GM12878 (cell line): ENCODE results near the gene CANT1. TPM values are rescaled to one million over a fixed set of nuclear protein-coding genes. Genes with fewer than 3 reads are reported as not detected.

Experiments used
- ATAC-seq: fragments of 200-7000 bp; cut with Tn5 transposase; 3 replicates; pipeline ENCODE4 v1.9.1; 2020; ENCODE audit warnings: mild to moderate bottlenecking, moderate library complexity
- BruUV-seq: library from RNA; stranded (reverse); fragments of 400-500 nt; replicated peaks from 2 replicates; lab custom pipeline; 2021; lab: Mats Ljungman, UMichigan
- CTCF ChIA-PET: fragments of 300-600 bp; sonication (Branson Sonifier 250); formaldehyde crosslinking; extraction: SDS; loops from one replicate; lab custom pipeline; 2021; ENCODE audit warnings: inconsistent platforms; lab: Yijun Ruan, JAX
- POLR2A ChIA-PET: fragments of 350-600 bp; formaldehyde crosslinking; extraction: SDS; loops from one replicate; lab custom pipeline; 2021; ENCODE audit warnings: inconsistent platforms; lab: Charles Lee
- RAD21 ChIA-PET: fragments of 300-600 bp; sonication (Branson Sonifier 250); formaldehyde crosslinking; loops from one replicate; lab custom pipeline; 2023; ENCODE audit warnings: antibody characterized with exemption; ENCODE audit not compliant: unreplicated experiment; lab: Charles Lee
- SMC1A ChIA-PET: fragments of 300-600 bp; sonication (Branson Sonifier 250); formaldehyde crosslinking; loops from one replicate; lab custom pipeline; 2023; ENCODE audit not compliant: unreplicated experiment, uncharacterized antibody; lab: Charles Lee
- DNase-seq: peaks from one replicate; pipeline ENCODE4 v3.0.0-alpha.2; 2011; ENCODE audit warnings: low read depth, low spot score
- FAIRE-seq: peaks from 3 replicates; lab custom pipeline; 2011; peaks lifted over from hg19 to GRCh38; lab: Jason Lieb, UNC
- H2AFZ ChIP-seq: 2 replicates; pipeline ENCODE4 v1.6.0; 2011; ENCODE audit warnings: low read depth, low read length, control low read depth; ENCODE audit not compliant: control insufficient read depth
- H3K27ac ChIP-seq: 2 replicates; pipeline ENCODE4 v1.5.1; 2011; ENCODE audit warnings: control low read depth; ENCODE audit not compliant: control insufficient read depth, insufficient read depth
- H3K27me3 ChIP-seq, 2 experiments: replicated peaks in 1 of 2; 2 replicates each; pipeline versions ENCODE4 v1.6.0 to v1.6.1; 2011; ENCODE audit warnings: low read length in 1 of 2; ENCODE audit not compliant: control insufficient read depth in 2 of 2, insufficient read depth in 2 of 2
- H3K36me3 ChIP-seq, 2 experiments: 2 replicates each; pipeline ENCODE4 v1.5.1; 2011; ENCODE audit warnings: low read length in 1 of 2; ENCODE audit not compliant: control insufficient read depth in 2 of 2, insufficient read depth in 2 of 2
- H3K4me1 ChIP-seq: 2 replicates; pipeline ENCODE4 v1.6.1; 2011; ENCODE audit warnings: mild to moderate bottlenecking, low read length, moderate library complexity, mixed read lengths; ENCODE audit not compliant: control insufficient read depth, insufficient read depth
- H3K4me2 ChIP-seq: 2 replicates; pipeline ENCODE4 v1.6.0; 2011; ENCODE audit warnings: control low read depth; ENCODE audit not compliant: control insufficient read depth, insufficient read depth
- H3K4me3 ChIP-seq: fragments of 200-600 bp; sonication (generic); 2 replicates; pipeline ENCODE4 v1.5.1; 2016
- H3K79me2 ChIP-seq: 2 replicates; pipeline ENCODE4 v1.6.0; 2011; ENCODE audit warnings: low read length; ENCODE audit not compliant: control insufficient read depth, insufficient read depth
- H3K9ac ChIP-seq: 2 replicates; pipeline ENCODE4 v1.8.0; 2011; ENCODE audit warnings: low read length, control low read depth, mixed read lengths; ENCODE audit not compliant: control insufficient read depth, insufficient read depth
- H3K9me3 ChIP-seq: replicated peaks from 3 replicates; pipeline ENCODE4 v1.5.1; 2011; ENCODE audit warnings: mild to moderate bottlenecking, low read length; ENCODE audit not compliant: control insufficient read depth, insufficient read depth
- H4K20me1 ChIP-seq: 2 replicates; pipeline ENCODE4 v1.6.0; 2011; ENCODE audit not compliant: control insufficient read depth, insufficient read depth
- CREB1 ChIP-seq: IDR thresholded peaks from 2 replicates; pipeline ENCODE4 v1.6.1; 2012; ENCODE audit warnings: low read depth, mild to moderate bottlenecking, inconsistent platforms
- IRF4 ChIP-seq: IDR thresholded peaks from 2 replicates; pipeline ENCODE4 v1.6.1; 2011; ENCODE audit warnings: low read depth, low read length
- ZBTB33 ChIP-seq: fragments of 450-650 bp; IDR thresholded peaks from 2 replicates; pipeline ENCODE4 v1.6.1; 2017; ENCODE audit warnings: mild to moderate bottlenecking
- WGBS: methylation state at CpG from one replicate; pipeline ENCODE4 v1.1.6; 2016; ENCODE audit warnings: low lambda C conversion rate; ENCODE audit not compliant: insufficient replicate concordance, insufficient coverage; ENCODE audit errors: missing lambda C conversion rate; 5-methylcytosine and 5-hydroxymethylcytosine counted together
- in situ Hi-C: fragments of 300-500 bp; cut with MboI; formaldehyde crosslinking; loops from 9 replicates; pipeline ENCODE4 v1.14.3; 2018; ENCODE audit warnings: mixed read lengths
- intact Hi-C: fragments of 100-400 bp; cut with micrococcal nuclease; formaldehyde crosslinking; loops from one replicate; pipeline ENCODE4 v1.14.2; 2022; ENCODE audit not compliant: unreplicated experiment
- polyA plus RNA-seq, 11 experiments: library from polyadenylated mRNA; depleted of rRNA in 4 of 11; unstranded in 6 of 11; stranded (reverse) in 5 of 11; fragments of >200 nt; fragmentation: Nextera tagmentation in 4 of 11; fragmentation: Illumina TruSeq in 1 of 11; extraction: Ambion mirVana in 4 of 11; extraction: Trizol in 1 of 11; gene quantifications; 1 replicate in 1 of 11; 2 replicates in 10 of 11; pipeline versions ENCODE4 v1.2.1 to v1.2.3, GENCODE V29; 2011 to 2016; ENCODE audit warnings: inconsistent platforms in 2 of 11, missing spikeins in 2 of 11, low read depth in 1 of 11
- total RNA-seq, 4 experiments: library from RNA; depleted of rRNA in 3 of 4; stranded (reverse); fragments of >200 nt in 3 of 4; fragmentation: Illumina TruSeq in 1 of 4; extraction: Trizol in 1 of 4; gene quantifications; 2 replicates each; pipeline versions ENCODE4 v1.2.1 to v1.2.3, GENCODE V29; 2013 to 2021
- TF ChIP-seq, protein P1 (sequence below): fragments of 450-650 bp; IDR thresholded peaks from 2 replicates; pipeline ENCODE4 v1.6.1; 2017; ENCODE audit warnings: mild to moderate bottlenecking, low read depth, inconsistent platforms; ENCODE audit not compliant: poor library complexity, severe bottlenecking
- TF ChIP-seq, protein P2 (sequence below): fragments of 450-650 bp; IDR thresholded peaks from 2 replicates; pipeline ENCODE4 v1.6.1; 2017; ENCODE audit warnings: mild to moderate bottlenecking, moderate library complexity

Gene CANT1
- total and polyA plus RNA-seq, 10 of the 15 experiments (the other 5 are each of a cell fraction or from before 2014, with no cell fraction given) = 2.2 to 59.2 (median 20.2) TPM

DNA sequence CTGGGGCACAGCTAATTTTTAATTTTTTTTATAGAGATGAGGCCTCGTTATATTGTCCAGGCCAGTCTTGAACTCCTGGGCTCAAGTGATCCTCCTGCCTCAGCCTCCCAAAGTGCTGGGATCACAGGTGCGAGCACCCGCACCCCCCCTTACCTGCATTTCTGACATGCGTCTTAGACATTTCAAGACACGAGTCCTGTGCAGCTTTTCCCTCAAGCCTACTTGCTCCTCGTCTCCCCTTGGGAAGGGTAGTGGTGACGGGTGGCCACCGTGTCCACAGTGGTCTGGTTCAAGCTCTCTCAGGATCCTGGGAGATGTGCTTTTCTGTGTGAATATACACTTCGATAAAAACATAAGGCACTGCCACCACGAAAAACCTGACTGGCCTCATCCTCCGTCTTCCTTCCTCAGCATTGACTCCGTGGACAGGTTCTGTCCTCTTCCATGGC, 9.6 kb downstream of the CANT1 start:
- intact Hi-C loops = no loop called here
- no peak for FAIRE-seq
- in situ Hi-C loops = no loop called here
- no peaks in the 10 kb centered on the region for H3K27me3 ChIP-seq
- H3K4me3 ChIP-seq = no peak overlapping the region
- 98% methylated on average over 12 of the region's 12 CpGs for WGBS
- no peak overlapping the region for H3K27ac ChIP-seq
- H4K20me1 ChIP-seq = no peaks in the 10 kb centered on the region; the same call in 1 of the 2 replicates
- H3K4me2 ChIP-seq = no peak overlapping the region
- ATAC-seq = no peak
- TF ChIP-seq, protein P1, sequence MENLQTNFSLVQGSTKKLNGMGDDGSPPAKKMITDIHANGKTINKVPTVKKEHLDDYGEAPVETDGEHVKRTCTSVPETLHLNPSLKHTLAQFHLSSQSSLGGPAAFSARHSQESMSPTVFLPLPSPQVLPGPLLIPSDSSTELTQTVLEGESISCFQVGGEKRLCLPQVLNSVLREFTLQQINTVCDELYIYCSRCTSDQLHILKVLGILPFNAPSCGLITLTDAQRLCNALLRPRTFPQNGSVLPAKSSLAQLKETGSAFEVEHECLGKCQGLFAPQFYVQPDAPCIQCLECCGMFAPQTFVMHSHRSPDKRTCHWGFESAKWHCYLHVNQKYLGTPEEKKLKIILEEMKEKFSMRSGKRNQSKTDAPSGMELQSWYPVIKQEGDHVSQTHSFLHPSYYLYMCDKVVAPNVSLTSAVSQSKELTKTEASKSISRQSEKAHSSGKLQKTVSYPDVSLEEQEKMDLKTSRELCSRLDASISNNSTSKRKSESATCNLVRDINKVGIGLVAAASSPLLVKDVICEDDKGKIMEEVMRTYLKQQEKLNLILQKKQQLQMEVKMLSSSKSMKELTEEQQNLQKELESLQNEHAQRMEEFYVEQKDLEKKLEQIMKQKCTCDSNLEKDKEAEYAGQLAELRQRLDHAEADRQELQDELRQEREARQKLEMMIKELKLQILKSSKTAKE = no peak
- TF ChIP-seq CREB1 (no peak), IRF4 (no peak), ZBTB33 (no peak)
- TF ChIP-seq, protein P2, sequence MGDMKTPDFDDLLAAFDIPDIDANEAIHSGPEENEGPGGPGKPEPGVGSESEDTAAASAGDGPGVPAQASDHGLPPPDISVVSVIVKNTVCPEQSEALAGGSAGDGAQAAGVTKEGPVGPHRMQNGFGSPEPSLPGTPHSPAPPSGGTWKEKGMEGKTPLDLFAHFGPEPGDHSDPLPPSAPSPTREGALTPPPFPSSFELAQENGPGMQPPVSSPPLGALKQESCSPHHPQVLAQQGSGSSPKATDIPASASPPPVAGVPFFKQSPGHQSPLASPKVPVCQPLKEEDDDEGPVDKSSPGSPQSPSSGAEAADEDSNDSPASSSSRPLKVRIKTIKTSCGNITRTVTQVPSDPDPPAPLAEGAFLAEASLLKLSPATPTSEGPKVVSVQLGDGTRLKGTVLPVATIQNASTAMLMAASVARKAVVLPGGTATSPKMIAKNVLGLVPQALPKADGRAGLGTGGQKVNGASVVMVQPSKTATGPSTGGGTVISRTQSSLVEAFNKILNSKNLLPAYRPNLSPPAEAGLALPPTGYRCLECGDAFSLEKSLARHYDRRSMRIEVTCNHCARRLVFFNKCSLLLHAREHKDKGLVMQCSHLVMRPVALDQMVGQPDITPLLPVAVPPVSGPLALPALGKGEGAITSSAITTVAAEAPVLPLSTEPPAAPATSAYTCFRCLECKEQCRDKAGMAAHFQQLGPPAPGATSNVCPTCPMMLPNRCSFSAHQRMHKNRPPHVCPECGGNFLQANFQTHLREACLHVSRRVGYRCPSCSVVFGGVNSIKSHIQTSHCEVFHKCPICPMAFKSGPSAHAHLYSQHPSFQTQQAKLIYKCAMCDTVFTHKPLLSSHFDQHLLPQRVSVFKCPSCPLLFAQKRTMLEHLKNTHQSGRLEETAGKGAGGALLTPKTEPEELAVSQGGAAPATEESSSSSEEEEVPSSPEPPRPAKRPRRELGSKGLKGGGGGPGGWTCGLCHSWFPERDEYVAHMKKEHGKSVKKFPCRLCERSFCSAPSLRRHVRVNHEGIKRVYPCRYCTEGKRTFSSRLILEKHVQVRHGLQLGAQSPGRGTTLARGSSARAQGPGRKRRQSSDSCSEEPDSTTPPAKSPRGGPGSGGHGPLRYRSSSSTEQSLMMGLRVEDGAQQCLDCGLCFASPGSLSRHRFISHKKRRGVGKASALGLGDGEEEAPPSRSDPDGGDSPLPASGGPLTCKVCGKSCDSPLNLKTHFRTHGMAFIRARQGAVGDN = no peak
- no peak for DNase-seq
- no peak overlapping the region for H2AFZ ChIP-seq
- H3K79me2 ChIP-seq = peaks cover 5% of the 10 kb centered on the region
- RAD21 ChIA-PET = no interaction called here
- POLR2A ChIA-PET = no interaction called here
- SMC1A ChIA-PET = no interaction called here
- H3K9ac ChIP-seq = no peak overlapping the region
- CTCF ChIA-PET = no interaction called here
- no peaks in the 10 kb centered on the region for H3K4me1 ChIP-seq
- H3K9me3 ChIP-seq = no peaks in the 10 kb centered on the region
- BruUV-seq = no TSS peak
- H3K36me3 ChIP-seq = peaks cover 7 to 10% of the 10 kb centered on the region in 2 experiments; a peak in 3 of 4 replicates
